Stimulated activated CD4-positive, alpha-beta T cell treated with anti-CD3 and anti-CD28 coated beads, Interleukin-15, amount 100 ng/mL, for 24 hours (primary cell): Measurements from ENCODE around the gene LGALS3BP.
A peak's percentile ranks its signal among the peaks of the same experiment; 100 is the strongest.

Source experiments
- DNase-seq: peaks from one replicate; pipeline ENCODE4 v3.0.0-alpha.2; 2020

Gene LGALS3BP

DNA sequence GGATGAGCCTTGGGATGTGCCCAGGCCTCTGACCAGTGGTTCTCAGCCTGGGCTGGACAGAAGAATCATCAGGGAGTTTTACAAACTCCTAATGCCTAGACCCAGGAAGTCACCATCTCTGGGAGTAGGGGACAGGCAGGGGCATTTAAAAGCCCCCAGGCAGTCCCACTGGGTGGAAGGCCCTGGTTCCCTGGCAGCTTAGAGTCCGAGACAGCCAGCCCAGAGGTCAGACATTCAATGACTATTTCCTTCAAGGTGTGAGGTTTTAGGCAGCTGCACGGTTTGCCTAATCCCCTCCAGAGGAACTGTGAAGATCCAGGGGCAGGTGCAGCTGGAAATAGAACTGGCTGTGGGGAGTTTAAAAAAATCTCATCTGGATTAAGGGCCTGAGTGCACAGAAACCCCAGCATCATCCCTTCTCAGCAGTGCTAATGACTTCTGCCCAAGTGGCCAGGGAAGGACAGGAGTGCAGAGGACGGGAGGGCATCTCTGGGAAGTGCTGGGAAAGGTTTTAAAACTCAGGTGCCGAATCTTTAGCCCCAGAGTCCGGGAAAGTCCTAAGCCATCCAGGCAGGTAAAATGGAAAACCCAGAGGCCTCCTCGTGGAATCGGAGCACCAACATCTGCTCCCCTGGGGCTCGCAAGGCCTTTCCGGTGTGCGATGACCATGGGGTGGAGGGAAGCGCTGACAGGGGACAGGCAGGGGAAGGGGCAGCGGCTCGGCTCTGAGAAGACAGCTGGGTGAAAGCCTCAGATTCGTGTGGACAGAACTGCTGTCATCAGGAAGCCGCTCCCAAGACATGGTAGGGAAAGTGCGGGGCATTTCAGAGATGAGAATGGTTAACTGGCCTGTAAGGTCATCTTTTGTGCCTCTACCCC, 1.5 kb upstream of the LGALS3BP start:
- DNase-seq, result no peak

DNA sequence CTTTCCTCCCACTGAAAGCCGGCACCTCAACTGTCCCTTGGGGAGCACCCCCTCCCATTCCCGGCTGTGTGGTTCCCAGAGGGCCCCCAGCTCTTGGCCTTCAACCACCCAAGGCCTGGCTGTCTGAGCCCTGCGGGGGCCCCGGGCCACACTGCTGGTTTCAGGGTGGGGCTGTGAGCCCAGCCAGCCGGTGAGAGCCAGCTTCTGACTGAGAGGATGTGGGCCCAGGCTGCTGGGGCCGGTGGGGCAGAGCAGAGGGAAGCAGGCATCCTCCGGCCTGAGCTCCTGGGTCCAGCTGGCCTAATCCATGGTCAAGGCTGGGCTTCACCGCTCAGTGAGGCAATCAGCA, 875 bp upstream of the LGALS3BP start:
- DNase-seq, result no peak

DNA sequence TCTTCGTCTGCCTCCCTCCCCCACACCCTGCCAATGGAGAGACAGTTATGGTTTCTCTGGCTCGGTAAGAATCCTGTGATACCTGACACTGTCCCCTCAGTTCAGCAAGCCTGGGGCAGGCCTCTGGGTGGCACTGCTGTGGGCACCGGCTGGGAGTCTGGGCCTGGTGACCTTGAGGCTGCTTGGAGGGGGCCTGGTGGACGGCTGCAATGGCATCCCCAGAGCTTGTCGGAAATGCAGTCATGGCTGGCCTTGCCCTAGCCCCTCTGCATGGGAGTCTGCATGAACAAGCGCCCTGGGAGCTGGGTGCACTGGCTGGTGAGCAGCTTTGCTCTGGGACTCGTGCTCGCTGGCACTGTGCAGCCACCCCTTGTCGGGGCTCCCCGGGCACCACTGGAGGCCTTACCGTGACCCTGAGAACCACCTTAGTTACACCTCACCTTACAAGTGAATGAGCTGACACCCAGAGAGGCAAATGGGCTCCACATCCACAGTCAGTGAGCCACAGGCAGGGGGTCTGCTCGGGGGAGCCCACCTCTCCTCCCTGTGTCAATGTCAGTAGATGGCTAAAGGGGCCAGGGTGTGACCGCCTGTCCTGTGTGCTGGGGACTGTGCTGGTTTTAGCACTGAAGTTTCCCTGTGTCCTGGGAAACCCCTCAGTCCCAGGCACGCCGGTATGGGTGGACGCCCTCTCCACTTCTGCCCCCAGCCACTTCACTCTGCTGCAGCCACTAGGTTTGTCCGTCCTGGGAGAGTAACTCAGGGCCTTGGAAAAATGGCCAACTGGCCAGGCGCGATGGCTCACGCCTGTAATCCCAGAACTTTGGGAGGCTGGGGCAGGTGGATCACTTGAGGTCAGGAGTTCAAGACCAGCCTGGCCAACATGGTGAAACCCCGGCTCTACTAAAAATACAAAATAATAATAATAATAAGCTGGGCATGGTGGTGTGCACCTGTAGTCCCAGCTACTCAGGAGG, 1.4 kb downstream of the LGALS3BP start:
- no peak for DNase-seq

DNA sequence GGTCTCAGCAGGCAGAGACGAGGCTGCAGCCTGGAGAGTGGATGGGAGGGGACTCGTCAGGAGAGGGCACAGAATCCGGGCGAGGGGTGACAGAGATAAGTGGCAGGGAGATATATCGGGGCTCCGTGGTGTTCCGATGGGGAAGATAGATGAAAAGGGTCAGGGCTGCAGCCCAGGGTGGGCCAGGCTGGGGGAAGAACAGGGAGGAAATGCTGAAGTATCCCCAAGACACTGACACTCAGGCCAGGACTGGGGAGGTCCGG, 2.1 kb downstream of the LGALS3BP start:
- DNase-seq, result no peak

- DNase-seq, result no peak
Observed at GRCh38 chr17:78976907-78977680, 2.6 kb downstream of the LGALS3BP start.

- DNase-seq, result no peak
Observed at GRCh38 chr17:78974635-78975591, 4.8 kb downstream of the LGALS3BP start.

DNA sequence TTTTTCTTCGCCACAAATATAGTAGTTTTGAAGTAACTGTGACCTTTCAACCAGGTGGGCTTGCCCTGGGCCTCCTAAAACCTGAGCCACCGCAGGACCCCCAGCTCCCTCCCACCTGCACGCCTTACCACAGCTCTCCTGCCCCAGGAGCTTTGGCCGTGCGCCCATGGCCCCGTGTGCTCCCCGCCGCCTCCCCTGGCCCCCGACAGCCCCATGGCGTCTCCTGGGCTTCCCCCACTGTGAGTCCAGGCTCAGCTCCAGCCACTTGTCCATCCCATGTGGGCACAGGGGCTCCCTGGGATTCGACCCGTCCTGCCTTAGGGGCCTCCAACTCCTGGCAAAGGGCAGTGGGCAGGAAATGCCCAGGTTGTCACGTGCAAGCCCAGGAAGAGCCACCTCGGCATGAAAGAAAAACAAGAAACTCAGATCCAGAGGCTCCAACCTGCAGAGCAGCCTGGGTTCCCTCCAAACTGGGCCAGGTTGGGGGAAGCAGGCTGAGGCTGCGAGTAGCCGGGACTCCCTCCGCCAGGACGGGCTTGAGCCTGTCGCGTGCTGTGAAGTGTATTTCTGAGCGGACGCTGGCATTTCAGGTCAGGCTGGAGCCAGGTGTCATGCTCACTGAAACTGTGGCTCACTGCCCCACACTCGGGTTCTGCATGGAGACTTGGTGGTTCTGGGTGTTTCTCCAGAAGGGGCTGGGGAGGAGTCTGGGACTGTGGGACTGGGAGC, 5.8 kb downstream of the LGALS3BP start:
- DNase-seq, result no peak

DNA sequence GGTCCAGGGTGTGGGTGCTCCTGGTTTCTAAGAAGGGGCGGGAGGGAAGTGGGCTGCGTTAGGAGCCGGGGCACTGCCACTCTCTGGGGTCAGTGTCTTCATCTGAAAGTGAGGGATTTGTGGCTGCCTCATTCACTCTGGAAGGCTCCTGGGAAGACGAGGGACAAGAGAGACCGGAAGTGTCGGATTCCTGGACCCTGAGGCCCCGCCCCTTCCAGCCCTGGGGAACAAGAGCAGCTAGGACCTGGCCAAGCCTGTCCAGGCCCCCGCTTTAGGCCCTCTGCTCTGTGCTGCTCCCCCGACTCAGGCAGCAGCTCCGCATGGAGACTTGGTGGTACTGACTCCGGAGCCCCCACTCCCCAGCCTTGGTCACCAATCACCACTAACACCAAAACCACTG, 6.5 kb downstream of the LGALS3BP start:
- no peak for DNase-seq

GRCh38 chr17:78972507-78973105, 7.1 kb downstream of the LGALS3BP start:
- DNase-seq, result no peak

- DNase-seq, result no peak
Observed at GRCh38 chr17:78971756-78972506, 7.8 kb downstream of the LGALS3BP start.

GRCh38 chr17:78970834-78971755, 8.6 kb downstream of the LGALS3BP start:
- DNase-seq, result peak; percentile 87

DNA sequence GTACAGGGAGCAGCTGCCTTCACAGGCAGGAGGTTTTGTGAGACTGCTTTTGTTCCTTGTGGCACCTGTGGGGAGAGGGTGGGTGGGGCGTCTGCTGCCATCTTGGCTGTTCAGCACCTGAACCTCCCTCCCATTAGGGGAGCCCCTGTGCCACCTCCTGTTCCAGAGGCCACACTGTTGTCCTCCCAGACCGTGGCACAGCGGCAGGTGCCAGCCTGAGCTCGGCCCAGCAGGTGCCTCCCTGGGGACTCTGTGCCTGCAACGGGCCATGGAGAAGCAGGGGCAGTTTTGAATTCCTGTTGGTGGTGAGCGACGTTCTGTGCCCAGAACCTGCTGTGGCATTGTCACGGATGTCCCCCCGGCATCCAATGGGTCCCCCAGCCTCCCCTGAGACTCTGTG, 9.9 kb downstream of the LGALS3BP start:
- no peak for DNase-seq

- DNase-seq, result no peak
Observed at GRCh38 chr17:78967782-78968362, 11.9 kb downstream of the LGALS3BP start.

DNA sequence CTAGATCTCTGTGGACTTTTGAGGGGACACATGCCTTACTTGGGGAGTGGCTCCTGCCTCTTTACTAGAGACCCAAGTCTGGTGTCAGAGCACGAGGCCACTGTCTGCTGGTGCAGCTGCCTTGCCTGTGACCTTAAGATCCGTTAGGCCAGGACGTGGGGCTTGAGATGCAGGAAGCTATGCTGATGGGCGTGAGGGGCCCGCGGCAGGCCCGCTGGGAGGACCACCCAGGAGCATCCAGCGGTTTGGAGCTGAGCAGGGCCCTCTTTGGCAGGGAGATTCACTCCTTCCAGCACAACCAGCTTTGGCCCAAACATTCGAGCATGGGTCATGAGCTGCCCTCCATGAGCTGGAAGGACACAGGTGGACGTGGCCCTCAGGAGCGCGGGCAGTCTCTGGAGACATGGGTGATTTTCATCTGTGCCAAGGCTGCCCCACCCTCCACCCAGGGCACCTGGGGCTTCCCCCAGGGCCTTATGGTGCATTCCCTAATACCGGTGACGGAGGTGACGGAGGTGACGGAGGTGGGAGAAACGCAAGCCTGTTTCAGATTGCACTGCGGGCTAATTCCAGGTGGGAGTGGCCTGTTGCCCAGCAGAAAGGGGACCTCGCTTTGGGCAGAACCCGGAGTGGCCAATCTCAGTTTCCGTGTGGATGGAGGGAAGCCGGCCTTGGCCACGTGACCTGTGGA, 12.7 kb downstream of the LGALS3BP start:
- no peak for DNase-seq

DNA sequence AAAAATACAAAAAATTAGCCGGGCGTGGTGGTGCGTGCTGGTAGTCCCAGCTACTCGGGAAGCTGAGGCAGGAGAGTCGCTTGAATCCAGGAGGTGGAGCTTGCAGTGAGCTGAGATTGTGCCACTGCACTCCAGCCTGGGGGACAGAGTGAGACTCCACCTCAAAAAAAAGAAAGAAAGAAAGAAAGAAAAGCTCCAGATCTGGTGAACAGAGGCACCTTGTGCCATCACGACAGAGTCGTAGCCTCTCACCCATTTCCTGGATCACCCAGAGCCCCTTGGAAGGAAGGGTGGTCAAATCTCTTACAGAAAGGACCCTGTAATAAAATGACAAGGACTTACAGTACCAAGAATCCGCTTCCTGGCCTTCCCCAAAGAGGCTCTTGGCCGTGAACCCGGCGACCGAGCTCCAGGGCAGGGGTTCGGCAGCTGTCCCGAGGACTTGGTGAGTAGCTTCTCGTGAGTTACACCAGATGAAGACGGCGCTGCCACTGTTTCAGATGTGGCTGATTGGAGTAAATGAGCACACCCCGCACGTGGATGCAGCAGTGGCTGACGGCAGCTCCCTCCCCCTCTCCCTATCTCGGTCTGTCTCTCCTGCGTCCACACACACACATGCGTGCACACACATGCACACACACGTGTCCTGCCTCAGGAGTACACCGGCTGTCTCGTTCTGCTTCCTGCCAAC, 13.5 kb downstream of the LGALS3BP start:
- DNase-seq, result no peak

DNA sequence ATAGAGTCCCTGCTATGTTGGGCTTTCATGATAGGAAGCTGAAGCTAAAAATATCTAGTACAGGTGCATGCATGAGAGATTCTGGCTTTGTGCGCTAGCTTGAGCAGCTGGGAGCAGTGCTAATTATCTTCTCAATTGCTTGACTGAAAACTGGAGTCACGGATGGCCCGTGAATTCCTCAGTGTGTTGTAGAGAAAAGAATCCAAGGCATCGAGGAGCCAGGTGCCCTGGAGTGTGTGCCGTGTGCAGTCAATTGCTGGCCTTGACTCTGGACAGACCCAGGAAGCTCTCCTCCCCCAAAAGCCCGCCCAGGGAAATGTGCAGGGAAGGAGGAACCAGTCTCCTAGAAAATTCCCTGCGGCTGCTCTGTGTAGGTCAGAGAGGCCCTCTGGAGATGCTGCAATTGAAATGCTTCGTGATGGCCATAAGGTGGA, 14.2 kb downstream of the LGALS3BP start:
- DNase-seq, result no peak

- DNase-seq, result no peak
Observed at GRCh38 chr17:78963378-78963777, 16.3 kb downstream of the LGALS3BP start.
